ENCODE results near the gene TSPAN10.

- TF ChIP-seq SMARCE1 (IDR thresholded peaks at IDR 0.05; ENCODE audit: borderline replicate concordance) (no peak), ZNF670 (CRISPR knock-in tag; IDR thresholded peaks at IDR 0.05; ENCODE audit: borderline replicate concordance) (no peak), ZBTB8A (CRISPR knock-in tag; IDR thresholded peaks at IDR 0.05; ENCODE audit: borderline replicate concordance, low read depth) (no peak), NPAS2 (CRISPR knock-in tag; IDR thresholded peaks at IDR 0.05; ENCODE audit: borderline replicate concordance) (no peak)
These were observed 14.7 kb downstream of the TSPAN10 start for GRCh38 chr17:81651692-81652091.

Measured in HepG2 (cell line).